Left cardiac atrium (tissue), 4 donors: ENCODE results near the gene SV2A. TPM values are rescaled to one million over a fixed set of nuclear protein-coding genes. Genes with fewer than 3 reads are reported as not detected.
"Not testable (repeated sequence)": the region's sequence is repeated elsewhere in the genome, so short reads cannot be mapped to it uniquely, and the experiment has no call there.

Source experiments
- ATAC-seq, 2 donors: fragments of 200-7000 bp; cut with Tn5 transposase; one replicate each; pipeline ENCODE4 v1.9.1; 2020; ENCODE audit warnings: mild to moderate bottlenecking in 2 of 2, moderate library complexity in 2 of 2
- DNase-seq: peaks from one replicate; pipeline ENCODE4 v3.0.0-alpha.2; 2020
- intact Hi-C, 2 donors: fragments of 100-400 bp; cut with DNase I; formaldehyde crosslinking; loops; one replicate each; pipeline versions ENCODE4 v1.14.1 to v1.15.1; 2022 to 2023
- total RNA-seq, 2 donors: library from RNA; stranded (reverse); fragmentation: NEBNext Ultra II Directional; extraction: Animal tissue kit (Norgen Biotek cat#: 25700); gene quantifications; one replicate each; pipeline ENCODE4 v1.2.1, GENCODE V29; 2021
- donor health status: DM: no; HTN: yes; CAD: no.
- donor health status: DM: no; HTN: yes; CAD: no; lungs with severe emphysema.
- donor health status: DM: yes; HTN: yes; CAD: no.
- donor health status: Dilated cardiomyopathy.

The SV2A gene
- total RNA-seq, 2 donors from 2014 or later = 0.71 to 1.5 TPM

DNA sequence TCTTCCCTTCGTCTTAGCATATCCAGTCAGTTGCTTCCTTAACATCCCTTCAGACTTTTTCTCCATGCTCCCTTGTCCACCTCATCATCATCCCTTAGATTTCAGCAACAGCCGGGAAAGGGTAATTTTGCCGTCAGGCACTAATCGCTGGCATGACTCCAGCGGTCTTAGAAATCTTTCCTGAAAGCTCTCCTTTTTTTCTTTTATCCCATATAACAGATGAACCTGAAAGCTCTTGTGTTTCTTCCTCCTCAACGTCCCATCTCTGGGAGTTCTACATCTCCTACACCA, 28.7 kb downstream of the SV2A start:
- DNase-seq (peak; percentile 63), ATAC-seq (no peak)
- intact Hi-C loops = no loop called here

DNA sequence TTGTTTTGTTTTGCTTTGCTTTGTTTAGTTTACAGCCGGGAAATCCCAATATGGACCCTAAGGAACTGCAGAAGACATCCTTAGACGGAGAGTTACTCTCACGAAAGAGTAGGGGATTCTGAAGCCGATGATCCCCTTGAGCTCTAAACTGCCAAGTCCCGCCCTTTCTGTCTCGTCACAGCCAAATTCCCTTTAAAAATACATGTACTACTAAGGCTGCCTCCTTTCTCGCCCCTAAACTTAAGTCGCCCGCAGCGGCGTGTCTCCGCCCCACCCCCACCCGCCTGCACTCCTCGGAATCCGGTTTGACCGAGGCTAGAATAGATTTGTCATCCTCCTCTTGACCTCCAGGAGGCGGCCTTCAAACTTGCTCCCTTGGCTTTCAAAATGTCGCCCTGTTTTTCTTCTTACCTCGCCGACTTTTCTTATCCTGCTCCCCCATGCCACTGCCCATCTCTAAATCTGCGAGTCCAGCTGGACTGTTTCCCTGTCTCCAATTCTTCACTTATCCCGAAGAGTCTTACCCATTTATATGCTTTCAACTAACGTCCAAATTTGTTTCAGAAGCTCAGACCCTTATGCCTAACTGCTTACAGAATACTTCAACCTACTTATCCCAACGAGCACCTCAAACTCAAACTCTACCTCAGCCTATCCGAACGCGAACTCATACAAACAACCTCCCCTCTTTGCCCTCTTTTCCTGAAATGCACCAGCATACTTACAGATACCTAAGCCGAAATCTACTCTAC, 29.2 kb downstream of the SV2A start:
- DNase-seq = peak; percentile 81
- intact Hi-C loops = no loop called here
- peak; percentile 25 to 28 for ATAC-seq

DNA sequence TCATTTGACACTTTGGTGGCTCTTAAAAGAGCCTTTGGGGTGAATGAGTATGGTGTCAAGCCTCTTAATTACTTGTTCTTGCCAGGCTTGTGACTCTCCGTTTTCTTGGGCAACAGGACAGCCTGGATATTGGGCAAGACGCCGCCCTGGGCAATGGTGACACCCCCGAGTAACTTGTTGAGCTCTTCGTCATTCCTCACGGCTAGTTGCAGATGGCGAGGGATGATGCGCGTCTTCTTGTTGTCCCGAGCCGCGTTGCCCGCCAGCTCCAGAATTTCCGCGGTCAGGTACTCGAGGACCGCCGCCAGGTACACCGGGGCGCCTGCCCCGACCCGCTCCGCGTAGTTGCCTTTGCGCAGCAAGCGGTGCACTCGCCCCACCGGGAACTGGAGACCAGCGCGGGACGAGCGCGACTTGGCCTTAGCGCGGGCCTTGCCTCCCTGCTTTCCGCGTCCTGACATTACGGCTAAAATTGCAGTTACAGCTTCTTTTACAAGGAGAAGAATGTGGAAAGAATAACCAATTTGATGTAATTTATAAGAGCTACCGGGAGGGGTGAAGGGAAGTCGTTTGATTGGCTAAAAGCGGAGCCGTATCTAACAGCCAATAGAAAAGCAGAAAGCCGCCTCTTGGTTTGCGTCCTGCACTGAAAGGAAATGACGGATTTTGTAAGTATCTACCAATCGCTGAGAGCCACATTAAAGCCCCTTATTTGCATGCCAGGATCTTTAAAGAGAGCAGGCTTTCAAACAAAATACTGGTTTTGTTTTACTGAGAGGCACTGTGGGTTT, 30.0 kb downstream of the SV2A start:
- intact Hi-C loops = no loop called here
- ATAC-seq = peak; percentile 71 to 73

DNA sequence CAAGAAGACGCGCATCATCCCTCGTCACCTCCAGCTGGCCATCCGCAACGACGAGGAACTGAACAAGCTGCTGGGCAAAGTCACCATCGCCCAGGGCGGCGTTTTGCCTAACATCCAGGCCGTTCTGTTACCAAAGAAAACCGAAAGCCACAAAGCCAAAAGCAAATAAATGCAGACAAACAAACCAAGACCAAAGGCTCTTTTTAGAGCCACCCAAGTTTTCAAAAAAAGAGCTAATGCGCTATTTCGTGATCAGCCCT, 30.5 kb downstream of the SV2A start:
- DNase-seq, intact Hi-C loops, ATAC-seq: not testable (repeated sequence)

More for the DNA sequence above, 30.0 kb downstream of the SV2A start:
- DNase-seq = peak; percentile 75

DNA sequence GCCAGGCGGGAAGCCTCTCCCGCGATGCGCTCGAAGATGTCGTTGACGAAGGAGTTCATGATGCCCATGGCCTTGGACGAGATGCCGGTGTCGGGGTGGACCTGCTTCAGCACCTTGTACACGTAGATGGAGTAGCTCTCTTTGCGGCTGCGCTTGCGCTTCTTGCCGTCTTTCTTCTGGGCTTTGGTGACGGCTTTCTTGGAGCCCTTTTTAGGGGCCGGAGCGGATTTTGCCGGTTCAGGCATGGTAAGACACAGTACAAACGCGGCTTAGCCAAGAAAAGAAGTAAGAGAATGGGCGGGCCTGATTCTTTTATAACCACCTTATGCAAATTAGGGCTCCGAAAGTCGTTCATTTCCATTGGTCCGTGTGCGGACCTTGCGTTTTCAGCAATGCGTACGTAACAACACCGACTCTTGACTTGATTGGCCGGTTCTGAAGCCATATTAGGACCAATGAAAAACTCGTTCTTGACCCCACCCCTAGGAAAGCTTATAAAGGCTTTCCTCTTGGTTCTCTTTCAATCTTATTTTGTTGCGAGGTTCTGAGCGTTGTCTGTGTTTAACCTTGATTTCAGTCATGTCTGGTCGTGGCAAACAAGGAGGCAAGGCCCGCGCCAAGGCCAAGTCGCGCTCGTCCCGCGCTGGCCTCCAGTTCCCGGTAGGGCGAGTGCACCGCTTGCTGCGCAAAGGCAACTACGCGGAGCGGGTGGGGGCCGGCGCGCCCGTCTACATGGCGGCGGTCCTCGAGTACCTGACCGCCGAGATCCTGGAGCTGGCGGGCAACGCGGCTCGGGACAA, 31.0 kb downstream of the SV2A start:
- DNase-seq (peak; percentile 85), ATAC-seq (peak; percentile 86 to 87)
- intact Hi-C loops = no loop called here

DNA sequence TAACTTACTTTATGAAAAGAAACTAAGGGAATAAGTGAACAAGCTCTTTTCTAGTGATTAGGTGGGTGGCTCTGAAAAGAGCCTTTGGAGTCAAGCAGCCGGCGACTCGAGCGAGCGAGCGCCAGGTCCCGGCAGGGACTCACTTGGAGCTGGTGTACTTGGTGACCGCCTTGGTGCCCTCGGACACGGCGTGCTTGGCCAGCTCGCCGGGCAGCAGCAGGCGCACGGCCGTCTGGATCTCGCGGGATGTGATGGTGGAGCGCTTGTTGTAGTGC, 31.6 kb downstream of the SV2A start:
- ATAC-seq = peak; percentile 2 to 3
- intact Hi-C loops = not testable (repeated sequence)
- DNase-seq = peak; percentile 36

DNA sequence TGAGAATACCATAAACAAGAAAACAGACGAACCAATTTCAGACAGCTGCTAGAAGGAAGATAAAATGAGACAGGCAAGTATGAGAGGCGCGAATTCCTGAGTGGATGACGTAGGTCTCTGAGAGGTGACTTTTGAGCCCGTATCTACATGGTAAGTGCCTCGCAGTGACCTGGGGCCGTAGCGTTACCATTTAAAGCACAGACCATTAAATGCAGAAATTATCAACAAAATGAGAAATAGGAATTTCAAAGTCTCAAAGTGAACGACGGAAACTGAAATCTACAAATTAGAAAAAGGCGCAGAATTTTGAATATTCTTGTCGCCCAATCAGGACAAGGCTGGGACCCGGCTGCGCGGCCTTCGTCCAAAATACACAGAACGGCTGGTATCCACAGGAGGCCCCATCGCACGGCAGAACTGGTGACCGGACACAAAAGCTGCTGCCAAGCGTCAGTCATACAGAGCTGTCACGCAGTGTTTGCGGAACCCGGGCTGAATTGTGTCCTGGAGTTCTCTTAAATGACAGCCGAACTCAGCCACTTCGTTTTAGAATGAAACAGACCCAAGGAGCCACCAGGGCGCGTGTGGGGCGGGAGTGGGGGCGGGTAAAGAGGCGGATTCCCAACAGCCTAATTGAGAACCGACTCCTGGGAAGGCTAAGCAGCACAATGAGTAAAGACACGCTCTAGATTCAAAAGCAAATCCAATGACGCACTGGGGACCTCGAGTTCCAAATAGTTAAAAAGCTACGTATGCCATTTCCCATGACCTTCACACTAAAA, 32.1 kb downstream of the SV2A start:
- intact Hi-C loops = no loop called here
- peak; percentile 62 to 70 for ATAC-seq
- peak; percentile 93 for DNase-seq

DNA sequence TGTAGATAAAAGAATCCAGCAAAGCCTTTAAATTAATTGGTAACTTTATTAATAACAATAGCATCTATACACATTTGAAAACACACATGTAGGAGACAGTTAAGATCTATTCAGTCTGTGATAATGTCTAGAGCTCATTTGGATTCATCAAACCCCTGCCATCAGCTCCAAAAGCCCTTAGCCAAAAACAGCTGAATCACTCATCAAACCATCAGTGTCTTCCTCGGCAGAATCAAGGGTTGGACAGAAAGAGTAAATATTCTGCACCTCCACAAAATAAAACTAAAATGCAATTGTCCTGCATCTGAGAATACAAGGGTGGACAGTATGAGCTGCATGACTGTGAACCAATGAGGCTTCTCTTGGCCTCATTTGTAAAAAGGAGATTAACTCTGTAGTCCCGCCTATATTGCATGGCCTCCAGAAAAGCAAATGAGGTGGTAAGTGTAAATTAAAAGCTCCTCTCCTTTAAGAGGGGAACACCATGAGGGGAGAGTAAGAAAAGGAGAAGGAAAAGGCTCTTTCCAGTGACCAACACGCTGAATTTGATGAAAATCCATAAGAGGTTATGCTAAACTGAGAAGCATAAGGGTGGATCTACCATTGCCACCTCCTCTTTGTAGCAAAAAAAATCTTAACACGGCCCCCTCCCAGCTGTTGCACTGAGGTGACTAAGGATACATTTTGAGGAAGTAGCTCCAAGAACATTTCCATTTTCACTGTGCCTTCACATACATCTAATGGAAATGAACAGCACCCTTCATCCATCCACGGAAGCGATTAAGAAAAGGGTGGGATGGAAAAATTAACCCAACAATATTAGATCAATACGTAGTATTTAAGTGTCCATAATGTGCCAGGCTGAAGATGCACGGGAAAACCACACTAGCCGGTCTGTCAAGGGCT, 33.0 kb downstream of the SV2A start:
- intact Hi-C loops = no loop called here

DNA sequence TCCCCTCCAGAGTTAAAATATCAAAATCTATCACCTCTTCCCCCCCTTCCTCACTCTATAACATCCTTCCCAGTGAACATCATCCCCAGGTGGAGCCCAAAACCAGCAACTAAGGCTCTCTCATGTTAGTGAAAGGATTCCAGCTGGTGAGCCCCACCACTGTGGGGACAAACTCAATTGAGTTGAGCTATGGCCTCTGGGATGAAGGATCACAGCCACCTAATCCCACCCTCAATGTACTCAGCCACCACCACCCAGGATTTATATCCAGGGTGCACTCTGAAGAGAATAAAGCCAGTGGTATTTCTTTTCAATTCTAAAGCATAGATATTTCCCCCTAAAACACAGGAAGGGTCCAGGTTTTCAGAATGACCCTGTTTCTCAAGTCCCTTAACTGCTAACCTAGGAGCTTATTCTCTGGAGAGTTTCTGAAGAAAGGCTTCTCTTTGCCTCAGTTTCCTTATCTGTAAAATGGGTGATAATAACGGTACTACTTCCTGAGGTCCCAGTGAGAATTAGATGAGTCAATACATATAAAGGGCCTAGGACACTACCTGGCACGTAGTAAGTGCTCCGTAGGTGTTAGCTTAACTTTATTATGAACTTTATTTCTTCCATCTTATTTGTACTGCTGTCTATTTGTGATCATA, 33.9 kb downstream of the SV2A start:
- ATAC-seq (no peak), DNase-seq (no peak)
- intact Hi-C loops = no loop called here

More for the DNA sequence above, 33.0 kb downstream of the SV2A start:
- no peak for ATAC-seq
- DNase-seq = no peak

DNA sequence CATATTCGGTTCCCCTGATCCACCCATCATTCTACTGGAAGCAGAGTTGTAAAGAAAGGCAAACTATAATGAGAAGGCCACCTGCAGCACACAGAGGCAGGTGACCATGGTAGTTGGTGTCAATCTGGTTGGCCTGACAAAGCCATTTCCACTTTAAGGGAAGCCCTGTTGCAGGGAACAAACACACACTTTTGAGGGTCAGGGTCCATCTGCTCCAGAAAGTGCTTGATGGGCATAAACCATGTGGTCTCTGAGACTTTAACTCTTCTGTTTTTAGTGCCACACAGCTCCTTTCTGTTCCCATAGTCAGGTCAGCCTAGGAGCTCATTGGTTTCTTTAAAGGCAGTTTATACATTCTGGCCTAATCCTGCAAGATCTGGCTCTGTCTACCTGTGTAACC, 35.8 kb downstream of the SV2A start:
- DNase-seq (no peak), ATAC-seq (no peak)
- intact Hi-C loops = no loop called here

DNA sequence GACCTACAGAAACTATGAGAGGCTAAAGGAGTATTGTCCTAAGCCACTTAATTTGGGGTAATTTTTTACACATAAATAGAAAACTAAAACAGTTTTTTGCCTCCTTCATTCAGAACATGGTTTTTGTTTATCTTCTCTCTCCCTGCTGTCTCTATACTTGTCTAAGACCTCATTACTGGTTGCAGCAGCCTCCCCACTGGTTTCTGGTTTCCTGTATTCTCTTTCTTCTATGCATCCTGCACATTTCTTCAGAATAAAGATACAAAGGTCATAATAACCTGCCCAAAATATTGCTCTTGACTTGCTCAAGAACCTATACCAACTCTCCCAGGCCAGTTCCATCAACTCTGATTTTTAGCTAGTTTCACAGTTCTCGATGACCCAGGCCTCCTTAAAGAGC, 38.1 kb downstream of the SV2A start:
- DNase-seq (no peak), ATAC-seq (no peak)
- intact Hi-C loops = no loop called here

DNA sequence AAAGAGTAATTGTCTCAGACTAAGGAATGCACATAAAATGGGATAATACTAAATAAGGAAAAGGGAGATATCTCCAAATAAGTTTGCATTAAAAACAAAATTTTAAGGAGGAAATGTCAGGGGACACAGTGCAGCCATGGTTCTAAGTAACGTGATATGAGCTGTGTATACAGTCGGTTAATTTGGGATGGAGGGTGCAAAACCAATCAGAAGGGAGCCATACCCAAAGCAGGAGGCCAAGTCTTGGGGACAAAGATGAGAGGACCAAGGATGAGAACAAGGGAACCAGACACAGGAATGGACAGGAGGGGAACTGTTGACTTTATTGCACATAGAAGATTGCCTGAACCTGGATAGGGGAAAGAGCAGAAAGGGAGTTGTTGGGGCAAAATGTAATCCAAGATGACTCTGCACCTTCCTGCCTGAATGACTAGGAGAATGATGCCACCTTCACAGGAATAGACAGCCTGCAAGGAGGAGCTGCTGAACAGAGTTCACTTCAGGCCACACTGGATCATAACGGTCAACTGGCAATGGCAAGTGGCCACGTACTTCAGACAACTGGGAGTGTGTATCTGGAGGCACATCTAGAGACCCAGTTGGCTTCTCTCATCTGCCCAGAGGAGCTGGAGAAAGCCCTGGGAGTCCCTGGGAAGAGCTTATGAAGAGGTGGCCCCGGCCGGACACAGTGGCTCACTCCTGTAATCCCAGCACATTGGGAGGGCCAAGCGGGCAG, 40.3 kb downstream of the SV2A start:
- ATAC-seq = no peak
- intact Hi-C loops = no loop called here

DNA sequence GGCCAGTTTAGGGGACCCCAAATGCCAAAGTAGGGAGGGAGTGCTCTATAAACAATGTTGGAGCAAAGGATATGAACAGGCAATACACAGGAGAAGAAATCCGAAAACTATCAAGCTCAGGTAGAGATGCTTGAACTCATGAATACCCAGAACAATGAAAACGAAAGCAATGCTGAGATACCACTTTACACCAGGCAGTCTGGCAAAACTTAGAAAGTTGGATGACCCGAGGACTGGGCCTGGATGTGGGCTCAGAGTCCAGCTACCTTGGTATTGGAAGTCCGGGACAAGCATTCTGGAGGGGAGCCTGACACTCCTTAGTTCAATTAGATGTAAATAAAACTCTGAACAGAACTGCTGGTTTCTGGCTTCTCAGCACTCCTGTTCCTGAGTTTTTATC, 44.6 kb downstream of the SV2A start:
- intact Hi-C loops, DNase-seq: not testable (repeated sequence)

More for the DNA sequence above, 40.3 kb downstream of the SV2A start:
- DNase-seq = no peak

DNA sequence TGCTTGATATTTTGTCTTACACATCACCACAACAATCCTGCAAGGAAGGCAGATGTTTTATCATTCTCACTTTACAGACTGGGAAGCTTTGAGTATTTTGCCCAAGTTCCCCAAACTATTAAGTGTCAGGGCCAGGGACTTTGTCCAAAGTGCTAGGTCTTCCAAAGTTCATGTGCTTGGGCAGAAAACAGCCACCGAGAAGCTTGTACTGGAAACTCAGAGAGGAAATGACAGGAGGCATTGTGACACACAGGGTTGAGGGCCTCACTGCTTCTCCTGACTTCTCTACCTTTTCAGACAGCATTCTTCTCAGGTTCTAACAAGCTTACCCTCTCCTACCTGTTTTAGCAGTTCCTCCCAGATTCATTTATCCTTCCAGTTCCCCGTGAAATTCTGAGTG, 50.8 kb downstream of the SV2A start:
- DNase-seq, intact Hi-C loops: not testable (repeated sequence)
- peak in 1 of 2 donors; percentile 48 for ATAC-seq

More for the DNA sequence above, 44.6 kb downstream of the SV2A start:
- not testable (repeated sequence) for ATAC-seq

DNA sequence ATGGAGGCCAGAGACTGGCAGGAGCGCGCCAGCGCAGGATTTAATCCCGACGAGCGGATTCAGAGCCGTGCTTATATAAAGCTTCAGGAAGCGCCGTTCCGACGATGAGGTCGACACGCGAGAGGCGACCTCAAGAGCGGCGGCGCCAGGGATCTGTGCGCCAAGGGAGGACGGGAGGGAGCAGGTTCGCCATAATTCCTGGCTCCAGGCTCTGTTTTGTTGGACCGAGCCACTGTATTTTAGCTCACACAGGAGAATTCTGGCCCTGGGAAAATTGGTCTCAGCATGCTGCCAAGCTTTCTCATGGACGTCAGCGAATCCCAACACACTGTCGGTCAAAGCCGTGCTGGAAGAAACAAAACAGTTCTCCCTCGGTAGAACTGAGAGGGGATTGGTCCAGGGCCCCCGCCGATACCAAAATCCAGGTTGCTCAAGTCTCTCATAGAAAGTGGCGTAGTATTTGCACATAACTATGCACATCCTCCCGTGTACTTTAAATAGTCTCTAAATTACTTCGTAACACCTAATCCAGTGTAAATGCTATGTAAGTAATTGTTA, 56.1 kb downstream of the SV2A start:
- intact Hi-C loops, DNase-seq: not testable (repeated sequence)
- peak; percentile 52 to 62 for ATAC-seq

DNA sequence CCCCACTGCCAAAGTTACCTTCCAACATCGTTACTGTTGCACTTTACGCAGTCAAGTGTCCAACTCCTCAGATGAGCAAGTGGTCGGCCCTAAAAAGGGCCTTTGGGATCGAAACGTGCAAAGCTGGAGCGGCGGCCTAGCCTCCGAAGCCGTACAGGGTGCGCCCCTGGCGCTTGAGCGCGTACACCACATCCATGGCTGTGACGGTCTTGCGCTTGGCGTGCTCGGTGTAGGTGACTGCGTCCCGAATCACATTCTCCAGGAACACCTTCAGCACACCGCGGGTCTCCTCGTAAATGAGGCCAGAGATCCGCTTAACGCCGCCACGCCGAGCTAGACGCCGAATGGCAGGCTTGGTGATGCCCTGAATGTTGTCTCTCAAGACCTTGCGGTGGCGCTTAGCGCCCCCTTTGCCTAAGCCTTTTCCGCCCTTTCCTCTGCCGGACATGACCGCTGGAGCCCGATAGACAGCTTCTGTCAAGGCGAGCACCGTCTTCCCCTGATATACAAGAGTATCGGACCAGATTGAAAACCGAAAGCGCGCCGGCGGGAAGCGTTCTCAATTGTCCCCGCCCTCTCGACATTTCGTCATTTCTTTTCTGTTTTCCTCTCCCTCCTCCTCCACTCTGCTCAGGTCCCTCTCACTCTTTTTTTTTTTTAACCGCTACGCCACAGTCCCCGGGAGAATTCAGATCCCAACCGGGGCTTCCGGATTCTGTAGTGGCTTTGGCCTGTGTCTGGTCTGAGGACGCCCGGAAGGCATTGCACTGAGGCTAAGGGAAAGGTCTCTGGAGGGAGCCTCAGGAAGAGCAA, 56.8 kb downstream of the SV2A start:
- intact Hi-C loops, DNase-seq: not testable (repeated sequence)
- ATAC-seq = peak; percentile 86 to 91
